SK-N-SH treated with all-trans-retinoic acid at 6 μM for 48 hours (cell line): ENCODE results near the gene TIMP4.

Experiments used
- ATAC-seq: fragments of 200-7000 bp; cut with Tn5 transposase; 3 replicates; pipeline ENCODE4 v1.9.1; 2020; ENCODE audit warnings: mild to moderate bottlenecking, moderate library complexity
- ARNTL ChIP-seq: fragments of 450-650 bp; formaldehyde crosslinking; IDR thresholded peaks from 2 replicates; pipeline ENCODE4 v1.5.0; 2020; ENCODE audit warnings: low read depth, mild to moderate bottlenecking, moderate library complexity, borderline replicate concordance
- BACH2 ChIP-seq: fragments of 250-450 bp; sonication (Bioruptor Pico); IDR thresholded peaks from 2 replicates; pipeline ENCODE4 v1.9.0; 2021; ENCODE audit warnings: mild to moderate bottlenecking, borderline replicate concordance
- ESRRG ChIP-seq: fragments of 250-450 bp; sonication (Bioruptor Pico); IDR thresholded peaks from 2 replicates; pipeline ENCODE4 v1.6.1; 2021; ENCODE audit warnings: mild to moderate bottlenecking
- GLIS3 ChIP-seq: fragments of 250-450 bp; sonication (Bioruptor Pico); IDR thresholded peaks from 2 replicates; pipeline ENCODE4 v1.5.0; 2020; ENCODE audit warnings: mild to moderate bottlenecking, moderate library complexity
- ISL1 ChIP-seq: fragments of 250-450 bp; sonication (Bioruptor Pico); IDR thresholded peaks from 2 replicates; pipeline ENCODE4 v2.1.2; 2022; ENCODE audit warnings: mild to moderate bottlenecking, moderate library complexity
- OSR1 ChIP-seq: fragments of 250-450 bp; sonication (Bioruptor Pico); IDR thresholded peaks from 2 replicates; pipeline ENCODE4 v1.8.0; 2022; ENCODE audit warnings: moderate library complexity, mild to moderate bottlenecking, inconsistent platforms
- PPARA ChIP-seq: fragments of 250-450 bp; sonication (Bioruptor Pico); IDR thresholded peaks from 2 replicates; pipeline ENCODE4 v1.5.0; 2020; ENCODE audit warnings: mild to moderate bottlenecking, borderline replicate concordance
- RARB ChIP-seq: fragments of 250-450 bp; sonication (Bioruptor Pico); IDR thresholded peaks from 2 replicates; pipeline ENCODE4 v1.8.0; 2021; ENCODE audit warnings: mild to moderate bottlenecking, moderate library complexity
- SNAI2 ChIP-seq: fragments of 250-450 bp; sonication (Bioruptor Pico); IDR thresholded peaks from 2 replicates; pipeline ENCODE4 v1.5.0; 2020; ENCODE audit warnings: mild to moderate bottlenecking, moderate library complexity
- TCF4 ChIP-seq: fragments of 250-450 bp; sonication (Bioruptor Pico); IDR thresholded peaks from 2 replicates; pipeline ENCODE4 v1.8.0; 2021; ENCODE audit warnings: mild to moderate bottlenecking, moderate library complexity, borderline replicate concordance
- TOX ChIP-seq: fragments of 250-450 bp; sonication (Bioruptor Pico); IDR thresholded peaks from 2 replicates; pipeline ENCODE4 v1.8.0; 2021; ENCODE audit warnings: mild to moderate bottlenecking, moderate library complexity, borderline replicate concordance
- ZC3H10 ChIP-seq: fragments of 250-450 bp; sonication (Bioruptor Pico); IDR thresholded peaks from 2 replicates; pipeline ENCODE4 v1.5.1; 2021; ENCODE audit warnings: mild to moderate bottlenecking, moderate library complexity
- ZFP3 ChIP-seq: fragments of 250-450 bp; sonication (Bioruptor Pico); IDR thresholded peaks from 2 replicates; pipeline ENCODE4 v1.5.0; 2020; ENCODE audit warnings: mild to moderate bottlenecking, moderate library complexity
- ZFP30 ChIP-seq: fragments of 450-650 bp; formaldehyde crosslinking; IDR thresholded peaks from 2 replicates; pipeline ENCODE4 v1.5.0; 2022; ENCODE audit warnings: mild to moderate bottlenecking, moderate library complexity
- ZNF565 ChIP-seq: fragments of 450-650 bp; formaldehyde crosslinking; conservative IDR thresholded peaks from 2 replicates; pipeline ENCODE4 v1.5.0; 2020; ENCODE audit warnings: low read depth, mild to moderate bottlenecking, moderate library complexity
- ZNF8 ChIP-seq: fragments of 450-650 bp; formaldehyde crosslinking; IDR thresholded peaks from 2 replicates; pipeline ENCODE4 v1.5.0; 2020; ENCODE audit warnings: mild to moderate bottlenecking, moderate library complexity
- TF ChIP-seq, protein P1 (sequence below): fragments of 250-450 bp; sonication (Bioruptor Pico); IDR thresholded peaks from 2 replicates; pipeline ENCODE4 v1.5.1; 2020; ENCODE audit warnings: low read depth, mild to moderate bottlenecking, moderate library complexity
- TF ChIP-seq, protein P2 (sequence below): fragments of 250-450 bp; sonication (Bioruptor Pico); IDR thresholded peaks from 2 replicates; pipeline ENCODE4 v1.8.0; 2021; ENCODE audit warnings: low read depth, mild to moderate bottlenecking, moderate library complexity, borderline replicate concordance
- TF ChIP-seq, protein P3 (sequence below): fragments of 250-450 bp; sonication (Bioruptor Pico); IDR thresholded peaks from 2 replicates; pipeline ENCODE4 v1.8.0; 2020; ENCODE audit warnings: mild to moderate bottlenecking, moderate library complexity, borderline replicate concordance
- TF ChIP-seq, protein P4 (sequence below): fragments of 250-450 bp; sonication (Bioruptor Pico); IDR thresholded peaks from 2 replicates; pipeline ENCODE4 v1.5.0; 2020; ENCODE audit warnings: mild to moderate bottlenecking, moderate library complexity
- TF ChIP-seq, protein P5 (sequence below): fragments of 250-450 bp; sonication (Bioruptor Pico); IDR thresholded peaks from 2 replicates; pipeline ENCODE4 v1.5.1; 2021; ENCODE audit warnings: mild to moderate bottlenecking, moderate library complexity

The TIMP4 gene

DNA sequence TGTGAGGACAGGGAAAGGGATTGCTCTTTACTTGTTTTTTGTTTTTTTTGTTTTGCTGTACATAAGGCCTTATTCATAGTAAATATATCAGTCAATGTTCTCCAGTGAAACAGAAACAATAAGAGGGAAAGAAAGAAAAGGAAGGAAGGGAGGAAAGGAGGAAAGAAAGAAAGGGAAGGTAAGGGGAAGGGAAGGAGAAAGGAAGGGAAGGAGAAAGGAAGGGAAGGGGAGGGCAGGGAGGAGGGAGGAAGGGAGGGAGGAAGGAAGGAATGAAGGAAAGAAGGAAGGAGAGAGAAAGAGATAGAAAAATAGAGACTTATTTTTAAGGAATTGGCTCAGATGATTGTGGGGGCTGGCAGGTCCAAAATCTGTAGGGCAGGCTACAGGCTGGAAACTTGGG lies 37.2 kb downstream of the TIMP4 start:
- no peak for TF ChIP-seq ZNF565 (CRISPR knock-in tag)
- TF ChIP-seq, protein P1, sequence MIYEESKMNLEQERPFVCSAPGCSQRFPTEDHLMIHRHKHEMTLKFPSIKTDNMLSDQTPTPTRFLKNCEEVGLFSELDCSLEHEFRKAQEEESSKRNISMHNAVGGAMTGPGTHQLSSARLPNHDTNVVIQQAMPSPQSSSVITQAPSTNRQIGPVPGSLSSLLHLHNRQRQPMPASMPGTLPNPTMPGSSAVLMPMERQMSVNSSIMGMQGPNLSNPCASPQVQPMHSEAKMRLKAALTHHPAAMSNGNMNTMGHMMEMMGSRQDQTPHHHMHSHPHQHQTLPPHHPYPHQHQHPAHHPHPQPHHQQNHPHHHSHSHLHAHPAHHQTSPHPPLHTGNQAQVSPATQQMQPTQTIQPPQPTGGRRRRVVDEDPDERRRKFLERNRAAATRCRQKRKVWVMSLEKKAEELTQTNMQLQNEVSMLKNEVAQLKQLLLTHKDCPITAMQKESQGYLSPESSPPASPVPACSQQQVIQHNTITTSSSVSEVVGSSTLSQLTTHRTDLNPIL (CRISPR knock-in tag) = no peak
- no peak for TF ChIP-seq BACH2 (CRISPR knock-in tag)
- TF ChIP-seq TOX (CRISPR knock-in tag) = no peak
- no peak for TF ChIP-seq GLIS3 (CRISPR knock-in tag)
- no peak for TF ChIP-seq ZFP30 (CRISPR knock-in tag)
- ATAC-seq = no peak

DNA sequence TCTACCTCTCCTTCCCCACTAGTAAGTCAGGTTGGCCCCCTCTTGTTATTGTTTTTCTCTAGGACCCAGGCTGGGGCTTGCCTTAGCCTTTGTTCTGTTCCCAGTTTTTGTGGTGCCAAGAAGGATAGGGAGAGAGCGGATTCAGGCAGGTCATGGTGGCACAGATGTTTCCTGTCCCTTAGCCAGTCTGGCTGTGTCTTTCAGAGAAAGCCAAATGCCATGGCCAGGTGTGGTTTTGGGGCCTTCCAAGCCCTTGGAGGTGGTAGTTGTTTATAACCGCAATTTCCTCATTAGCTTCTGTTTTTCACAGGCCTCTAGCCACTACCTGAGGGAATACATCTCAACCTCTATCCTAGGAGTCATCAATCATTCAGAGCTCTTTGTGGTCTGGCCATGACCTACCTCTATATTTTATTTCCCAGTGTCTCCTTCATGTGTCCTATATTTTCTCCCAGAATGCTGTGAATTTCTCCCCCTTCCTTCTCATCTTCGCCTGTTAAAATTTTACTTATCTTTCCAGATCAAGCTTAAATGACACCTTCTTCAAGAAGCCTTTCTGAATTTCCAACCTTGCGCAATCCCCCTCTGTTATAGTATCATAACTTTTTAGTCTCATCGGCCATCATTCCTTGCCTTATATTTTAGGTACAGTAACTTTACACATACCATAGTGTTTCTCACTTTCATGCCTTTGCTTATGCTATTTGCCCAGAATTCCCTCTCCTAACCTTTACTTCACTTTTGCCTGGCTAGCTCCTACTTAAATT lies 38.2 kb downstream of the TIMP4 start:
- ATAC-seq = no peak
- TF ChIP-seq, protein P1 (CRISPR knock-in tag) = no peak
- no peak for TF ChIP-seq OSR1 (CRISPR knock-in tag)
- TF ChIP-seq ZFP3 (CRISPR knock-in tag) = no peak
- TF ChIP-seq ARNTL (CRISPR knock-in tag) = no peak
- TF ChIP-seq RARB (CRISPR knock-in tag) = no peak

DNA sequence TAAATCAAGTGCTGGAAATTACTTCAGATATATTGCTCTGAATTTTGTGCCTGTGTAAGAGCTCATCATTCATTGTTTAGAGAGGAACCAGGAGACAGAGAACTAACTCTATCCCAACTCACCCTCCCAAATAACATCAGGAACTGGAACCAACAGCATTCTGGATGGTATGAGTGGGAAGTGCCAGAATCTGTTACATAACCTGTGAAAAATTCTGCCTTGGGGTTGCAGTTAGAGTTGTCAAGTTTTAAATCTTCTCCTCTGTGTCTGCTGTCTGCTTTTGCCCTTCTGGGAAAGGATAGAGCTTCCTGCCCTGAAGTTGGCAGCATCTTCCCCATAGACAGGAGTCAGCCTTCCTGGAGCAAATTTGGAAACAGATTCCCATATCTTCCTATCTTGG lies 41.2 kb downstream of the TIMP4 start:
- ATAC-seq = no peak
- TF ChIP-seq, protein P2, sequence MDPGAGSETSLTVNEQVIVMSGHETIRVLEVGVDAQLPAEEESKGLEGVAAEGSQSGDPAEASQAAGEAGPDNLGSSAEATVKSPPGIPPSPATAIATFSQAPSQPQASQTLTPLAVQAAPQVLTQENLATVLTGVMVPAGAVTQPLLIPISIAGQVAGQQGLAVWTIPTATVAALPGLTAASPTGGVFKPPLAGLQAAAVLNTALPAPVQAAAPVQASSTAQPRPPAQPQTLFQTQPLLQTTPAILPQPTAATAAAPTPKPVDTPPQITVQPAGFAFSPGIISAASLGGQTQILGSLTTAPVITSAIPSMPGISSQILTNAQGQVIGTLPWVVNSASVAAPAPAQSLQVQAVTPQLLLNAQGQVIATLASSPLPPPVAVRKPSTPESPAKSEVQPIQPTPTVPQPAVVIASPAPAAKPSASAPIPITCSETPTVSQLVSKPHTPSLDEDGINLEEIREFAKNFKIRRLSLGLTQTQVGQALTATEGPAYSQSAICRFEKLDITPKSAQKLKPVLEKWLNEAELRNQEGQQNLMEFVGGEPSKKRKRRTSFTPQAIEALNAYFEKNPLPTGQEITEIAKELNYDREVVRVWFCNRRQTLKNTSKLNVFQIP (CRISPR knock-in tag) = no peak
- TF ChIP-seq ZFP3 (CRISPR knock-in tag) (no peak), ZNF8 (CRISPR knock-in tag) (no peak), BACH2 (CRISPR knock-in tag) (no peak), ZC3H10 (CRISPR knock-in tag) (no peak), ZFP30 (CRISPR knock-in tag) (no peak), TCF4 (CRISPR knock-in tag) (no peak), ESRRG (CRISPR knock-in tag) (no peak), RARB (CRISPR knock-in tag) (no peak), SNAI2 (CRISPR knock-in tag) (no peak), OSR1 (CRISPR knock-in tag) (no peak), ZNF565 (CRISPR knock-in tag) (no peak), ISL1 (CRISPR knock-in tag) (no peak), PPARA (CRISPR knock-in tag) (no peak)
- TF ChIP-seq, protein P3, sequence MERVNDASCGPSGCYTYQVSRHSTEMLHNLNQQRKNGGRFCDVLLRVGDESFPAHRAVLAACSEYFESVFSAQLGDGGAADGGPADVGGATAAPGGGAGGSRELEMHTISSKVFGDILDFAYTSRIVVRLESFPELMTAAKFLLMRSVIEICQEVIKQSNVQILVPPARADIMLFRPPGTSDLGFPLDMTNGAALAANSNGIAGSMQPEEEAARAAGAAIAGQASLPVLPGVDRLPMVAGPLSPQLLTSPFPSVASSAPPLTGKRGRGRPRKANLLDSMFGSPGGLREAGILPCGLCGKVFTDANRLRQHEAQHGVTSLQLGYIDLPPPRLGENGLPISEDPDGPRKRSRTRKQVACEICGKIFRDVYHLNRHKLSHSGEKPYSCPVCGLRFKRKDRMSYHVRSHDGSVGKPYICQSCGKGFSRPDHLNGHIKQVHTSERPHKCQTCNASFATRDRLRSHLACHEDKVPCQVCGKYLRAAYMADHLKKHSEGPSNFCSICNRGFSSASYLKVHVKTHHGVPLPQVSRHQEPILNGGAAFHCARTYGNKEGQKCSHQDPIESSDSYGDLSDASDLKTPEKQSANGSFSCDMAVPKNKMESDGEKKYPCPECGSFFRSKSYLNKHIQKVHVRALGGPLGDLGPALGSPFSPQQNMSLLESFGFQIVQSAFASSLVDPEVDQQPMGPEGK (CRISPR knock-in tag) = no peak
- TF ChIP-seq, protein P1 (CRISPR knock-in tag) = no peak
- TF ChIP-seq, protein P4, sequence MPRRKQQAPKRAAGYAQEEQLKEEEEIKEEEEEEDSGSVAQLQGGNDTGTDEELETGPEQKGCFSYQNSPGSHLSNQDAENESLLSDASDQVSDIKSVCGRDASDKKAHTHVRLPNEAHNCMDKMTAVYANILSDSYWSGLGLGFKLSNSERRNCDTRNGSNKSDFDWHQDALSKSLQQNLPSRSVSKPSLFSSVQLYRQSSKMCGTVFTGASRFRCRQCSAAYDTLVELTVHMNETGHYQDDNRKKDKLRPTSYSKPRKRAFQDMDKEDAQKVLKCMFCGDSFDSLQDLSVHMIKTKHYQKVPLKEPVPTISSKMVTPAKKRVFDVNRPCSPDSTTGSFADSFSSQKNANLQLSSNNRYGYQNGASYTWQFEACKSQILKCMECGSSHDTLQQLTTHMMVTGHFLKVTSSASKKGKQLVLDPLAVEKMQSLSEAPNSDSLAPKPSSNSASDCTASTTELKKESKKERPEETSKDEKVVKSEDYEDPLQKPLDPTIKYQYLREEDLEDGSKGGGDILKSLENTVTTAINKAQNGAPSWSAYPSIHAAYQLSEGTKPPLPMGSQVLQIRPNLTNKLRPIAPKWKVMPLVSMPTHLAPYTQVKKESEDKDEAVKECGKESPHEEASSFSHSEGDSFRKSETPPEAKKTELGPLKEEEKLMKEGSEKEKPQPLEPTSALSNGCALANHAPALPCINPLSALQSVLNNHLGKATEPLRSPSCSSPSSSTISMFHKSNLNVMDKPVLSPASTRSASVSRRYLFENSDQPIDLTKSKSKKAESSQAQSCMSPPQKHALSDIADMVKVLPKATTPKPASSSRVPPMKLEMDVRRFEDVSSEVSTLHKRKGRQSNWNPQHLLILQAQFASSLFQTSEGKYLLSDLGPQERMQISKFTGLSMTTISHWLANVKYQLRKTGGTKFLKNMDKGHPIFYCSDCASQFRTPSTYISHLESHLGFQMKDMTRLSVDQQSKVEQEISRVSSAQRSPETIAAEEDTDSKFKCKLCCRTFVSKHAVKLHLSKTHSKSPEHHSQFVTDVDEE = no peak
- TF ChIP-seq, protein P5, sequence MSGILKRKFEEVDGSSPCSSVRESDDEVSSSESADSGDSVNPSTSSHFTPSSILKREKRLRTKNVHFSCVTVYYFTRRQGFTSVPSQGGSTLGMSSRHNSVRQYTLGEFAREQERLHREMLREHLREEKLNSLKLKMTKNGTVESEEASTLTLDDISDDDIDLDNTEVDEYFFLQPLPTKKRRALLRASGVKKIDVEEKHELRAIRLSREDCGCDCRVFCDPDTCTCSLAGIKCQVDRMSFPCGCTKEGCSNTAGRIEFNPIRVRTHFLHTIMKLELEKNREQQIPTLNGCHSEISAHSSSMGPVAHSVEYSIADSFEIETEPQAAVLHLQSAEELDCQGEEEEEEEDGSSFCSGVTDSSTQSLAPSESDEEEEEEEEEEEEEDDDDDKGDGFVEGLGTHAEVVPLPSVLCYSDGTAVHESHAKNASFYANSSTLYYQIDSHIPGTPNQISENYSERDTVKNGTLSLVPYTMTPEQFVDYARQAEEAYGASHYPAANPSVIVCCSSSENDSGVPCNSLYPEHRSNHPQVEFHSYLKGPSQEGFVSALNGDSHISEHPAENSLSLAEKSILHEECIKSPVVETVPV (CRISPR knock-in tag) = no peak
